Progenitor cell of endocrine pancreas (in vitro differentiated cells): Measurements from ENCODE around the gene KRTAP10-5. TPM values are rescaled to one million over a fixed set of nuclear protein-coding genes. Genes with fewer than 3 reads are reported as not detected.
A peak's percentile ranks its signal among the peaks of the same experiment; 100 is the strongest.

ENCODE experiments used
- DNase-seq: peaks from one replicate; pipeline ENCODE4 v3.0.0; 2021; ENCODE audit warnings: low spot score; ENCODE audit not compliant: unreplicated experiment
- H3K27ac Mint-ChIP-seq: 2 replicates; pipeline ENCODE4 v1.8.0; 2021; ENCODE audit warnings: mild to moderate bottlenecking, moderate library complexity, mixed read lengths
- H3K27me3 Mint-ChIP-seq: 2 replicates; pipeline ENCODE4 v1.8.0; 2021; ENCODE audit warnings: mixed read lengths
- H3K36me3 Mint-ChIP-seq: 2 replicates; pipeline ENCODE4 v1.8.0; 2022; ENCODE audit warnings: mixed read lengths; ENCODE audit not compliant: insufficient read depth
- H3K4me1 Mint-ChIP-seq: 2 replicates; pipeline ENCODE4 v1.8.0; 2021; ENCODE audit warnings: low read depth, mixed read lengths
- H3K4me3 Mint-ChIP-seq: 2 replicates; pipeline ENCODE4 v1.8.0; 2021; ENCODE audit warnings: low read depth, mild to moderate bottlenecking, moderate library complexity, mixed read lengths
- H3K9me3 Mint-ChIP-seq: 2 replicates; pipeline ENCODE4 v1.8.0; 2021; ENCODE audit warnings: low read depth, mixed read lengths
- total RNA-seq: library from RNA; stranded (reverse); gene quantifications from 2 replicates; pipeline ENCODE4 v1.2.1, GENCODE V29; 2021
- TF ChIP-seq, protein P1 (sequence below): fragments of 200-600 bp; sonication (generic); IDR thresholded peaks from one replicate; pipeline ENCODE4 v1.5.0; 2021; ENCODE audit warnings: antibody characterized with exemption, mild to moderate bottlenecking; ENCODE audit not compliant: unreplicated experiment

The KRTAP10-5 gene
- total RNA-seq, 1 donor from 2014 or later: not detected

DNA sequence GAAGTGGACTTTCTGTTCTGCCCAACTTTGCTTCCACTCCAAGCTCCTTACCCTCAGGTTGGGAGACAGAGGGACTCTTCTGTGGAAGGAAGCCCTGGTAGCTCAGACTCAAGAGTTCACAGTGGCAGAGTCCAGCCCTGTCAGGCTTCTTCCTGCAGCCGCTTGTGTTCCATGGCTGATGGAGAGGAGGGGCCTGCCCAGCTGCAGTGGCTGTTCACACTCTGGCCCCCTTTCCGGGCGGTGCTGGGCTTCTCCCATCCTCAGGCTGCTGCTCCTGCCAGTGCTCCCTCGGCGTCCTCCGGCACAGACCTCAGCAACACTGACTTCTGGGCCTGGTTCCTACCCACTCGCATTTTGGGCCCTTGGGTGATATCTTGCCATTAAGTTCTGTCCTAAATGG, 44.4 kb downstream of the KRTAP10-5 start:
- Mint-ChIP-seq H3K36me3 (no peaks in the 10 kb centered on the region), H3K27ac (no peak overlapping the region), H3K4me1 (no peaks in the 10 kb centered on the region), H3K27me3 (no peaks in the 10 kb centered on the region), H3K4me3 (no peak overlapping the region), H3K9me3 (no peaks in the 10 kb centered on the region)
- DNase-seq: no peak
- TF ChIP-seq, protein P1, sequence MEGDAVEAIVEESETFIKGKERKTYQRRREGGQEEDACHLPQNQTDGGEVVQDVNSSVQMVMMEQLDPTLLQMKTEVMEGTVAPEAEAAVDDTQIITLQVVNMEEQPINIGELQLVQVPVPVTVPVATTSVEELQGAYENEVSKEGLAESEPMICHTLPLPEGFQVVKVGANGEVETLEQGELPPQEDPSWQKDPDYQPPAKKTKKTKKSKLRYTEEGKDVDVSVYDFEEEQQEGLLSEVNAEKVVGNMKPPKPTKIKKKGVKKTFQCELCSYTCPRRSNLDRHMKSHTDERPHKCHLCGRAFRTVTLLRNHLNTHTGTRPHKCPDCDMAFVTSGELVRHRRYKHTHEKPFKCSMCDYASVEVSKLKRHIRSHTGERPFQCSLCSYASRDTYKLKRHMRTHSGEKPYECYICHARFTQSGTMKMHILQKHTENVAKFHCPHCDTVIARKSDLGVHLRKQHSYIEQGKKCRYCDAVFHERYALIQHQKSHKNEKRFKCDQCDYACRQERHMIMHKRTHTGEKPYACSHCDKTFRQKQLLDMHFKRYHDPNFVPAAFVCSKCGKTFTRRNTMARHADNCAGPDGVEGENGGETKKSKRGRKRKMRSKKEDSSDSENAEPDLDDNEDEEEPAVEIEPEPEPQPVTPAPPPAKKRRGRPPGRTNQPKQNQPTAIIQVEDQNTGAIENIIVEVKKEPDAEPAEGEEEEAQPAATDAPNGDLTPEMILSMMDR: no peak

DNA sequence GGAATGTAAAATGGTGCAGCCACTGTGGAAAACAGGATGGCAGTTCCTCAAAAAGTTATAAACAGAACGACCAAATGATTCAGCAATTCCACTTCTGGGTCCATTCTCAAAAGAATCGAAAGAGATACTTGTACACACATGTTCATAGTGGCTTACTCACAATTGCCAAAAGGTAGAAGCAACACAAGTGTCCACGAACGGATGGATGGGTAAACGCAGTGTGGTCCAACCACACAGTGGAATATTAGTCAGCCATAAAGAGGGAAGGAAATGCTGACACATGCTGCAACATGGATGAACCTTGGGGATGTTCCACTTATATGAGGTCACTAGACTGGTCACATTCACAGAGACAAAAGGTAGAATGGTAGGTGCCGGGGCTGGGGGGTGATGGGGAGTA, 45.7 kb downstream of the KRTAP10-5 start:
- DNase-seq: no peak
- peaks cover 4% of the 10 kb centered on the region for H3K27me3 Mint-ChIP-seq
- H3K27ac Mint-ChIP-seq: peak overlapping the region; percentile 59
- no peaks in the 10 kb centered on the region for H3K4me1 Mint-ChIP-seq
- TF ChIP-seq, protein P1: no peak
- H3K4me3 Mint-ChIP-seq: no peak overlapping the region
- H3K36me3 Mint-ChIP-seq: no peaks in the 10 kb centered on the region
- H3K9me3 Mint-ChIP-seq: no peaks in the 10 kb centered on the region

DNA sequence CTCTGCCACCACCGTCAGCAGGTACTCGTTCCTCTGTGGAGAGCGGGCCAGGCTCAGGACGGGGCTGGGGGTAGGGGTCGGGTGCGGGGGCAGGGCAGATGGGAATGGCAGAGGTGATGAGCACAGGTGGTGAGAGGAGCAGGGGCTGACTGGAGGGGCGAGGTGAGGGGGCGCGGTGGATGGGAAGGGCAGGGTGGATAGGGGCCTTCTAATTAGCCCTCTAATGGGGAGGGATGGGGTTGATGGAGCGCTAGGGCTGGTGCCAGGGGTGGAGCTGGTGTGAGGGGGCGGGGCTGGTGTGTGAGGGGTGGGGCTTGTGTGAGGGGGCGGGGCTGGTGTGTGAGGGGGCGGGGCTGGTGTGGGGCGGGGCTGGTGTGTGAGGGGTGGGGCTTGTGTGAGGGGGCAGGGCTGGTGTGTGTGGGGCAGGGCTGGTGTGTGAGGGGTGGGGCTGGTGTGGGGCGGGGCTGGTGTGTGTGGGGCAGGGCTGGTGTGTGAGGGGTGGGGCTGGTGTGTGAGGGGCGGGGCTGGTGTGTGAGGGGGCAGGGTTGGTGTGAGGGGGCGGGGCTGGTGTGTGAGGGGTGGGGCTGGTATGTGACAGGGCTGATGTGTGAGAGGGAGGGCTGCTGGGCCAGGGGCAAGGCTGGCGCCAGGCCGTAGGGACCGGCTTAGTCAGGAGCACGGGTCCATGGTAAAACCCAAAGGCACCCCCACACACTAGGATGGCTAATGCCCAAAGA, 46.3 kb downstream of the KRTAP10-5 start:
- DNase-seq: no peak
- no peaks in the 10 kb centered on the region for H3K36me3 Mint-ChIP-seq
- H3K27ac Mint-ChIP-seq: no peak overlapping the region
- no peaks in the 10 kb centered on the region for H3K4me1 Mint-ChIP-seq
- TF ChIP-seq, protein P1: no peak
- no peak overlapping the region for H3K4me3 Mint-ChIP-seq
- peaks cover 4% of the 10 kb centered on the region for H3K27me3 Mint-ChIP-seq
- no peaks in the 10 kb centered on the region for H3K9me3 Mint-ChIP-seq

DNA sequence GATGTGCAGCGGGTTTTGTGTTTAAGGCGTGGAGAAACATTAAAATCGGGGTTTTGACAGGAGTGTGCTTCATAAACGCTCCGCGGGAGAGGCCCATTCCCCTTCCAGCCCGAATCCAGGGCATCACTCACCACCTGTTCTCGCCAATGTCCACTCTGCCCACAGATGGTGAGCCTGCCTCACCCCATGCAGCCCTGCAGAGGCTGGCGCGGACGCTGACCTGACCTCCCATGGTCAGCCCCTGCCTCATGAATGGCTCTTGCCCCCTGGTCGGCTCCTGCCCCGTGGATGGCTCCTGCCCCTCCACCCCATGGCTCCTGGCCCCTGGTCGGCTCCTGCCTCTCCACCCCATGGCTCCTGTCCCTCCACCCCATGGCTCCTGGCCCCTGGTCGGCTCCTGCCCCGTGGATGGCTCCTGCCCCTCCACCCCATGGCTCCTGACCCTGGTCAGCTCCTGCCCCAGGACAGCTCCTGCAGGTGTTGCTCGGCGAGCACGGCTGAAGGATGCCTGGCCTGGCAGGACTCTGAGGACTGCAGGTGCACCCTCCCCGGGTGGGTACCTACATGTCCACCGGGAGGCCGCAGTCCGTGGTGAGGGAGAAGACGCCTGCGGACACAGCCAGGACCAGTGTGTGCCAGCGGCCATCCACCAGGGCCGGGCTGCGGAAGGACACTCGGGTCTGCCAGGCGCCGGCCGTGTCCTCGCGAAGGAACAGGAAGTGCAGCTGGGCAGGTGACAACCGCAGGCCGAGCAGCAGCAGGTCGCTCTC, 47.1 kb downstream of the KRTAP10-5 start:
- Mint-ChIP-seq H3K4me3 (no peak overlapping the region), H3K27me3 (peaks cover 4% of the 10 kb centered on the region), H3K27ac (no peak overlapping the region), H3K9me3 (no peaks in the 10 kb centered on the region), H3K36me3 (no peaks in the 10 kb centered on the region), H3K4me1 (no peaks in the 10 kb centered on the region)
- TF ChIP-seq, protein P1: no peak
- DNase-seq: no peak

DNA sequence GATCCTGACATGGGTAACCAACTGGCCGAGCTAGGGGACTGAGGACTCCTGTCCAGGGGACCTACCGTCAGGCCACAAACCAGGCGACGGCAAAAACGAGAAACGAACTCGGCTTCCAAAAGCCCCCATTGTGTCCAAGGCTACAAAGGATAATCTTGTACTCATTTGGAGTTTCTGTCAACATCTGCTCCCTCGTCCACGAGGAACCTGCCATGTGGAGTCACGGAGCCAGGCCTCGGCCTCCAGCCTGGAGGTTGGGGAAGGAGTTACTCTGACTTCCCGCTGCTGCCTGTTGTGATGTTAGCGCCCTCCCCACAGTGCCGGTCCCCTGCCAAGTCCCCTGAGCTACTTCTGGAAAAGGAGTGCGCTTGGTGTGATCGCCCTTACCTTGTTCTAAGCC, 47.7 kb downstream of the KRTAP10-5 start:
- Mint-ChIP-seq H3K4me1 (no peaks in the 10 kb centered on the region), H3K9me3 (no peaks in the 10 kb centered on the region), H3K4me3 (no peak overlapping the region), H3K27me3 (peaks cover 4% of the 10 kb centered on the region), H3K27ac (no peak overlapping the region), H3K36me3 (no peaks in the 10 kb centered on the region)
- TF ChIP-seq, protein P1: no peak
- DNase-seq: no peak
